Measurements from ENCODE around the gene MEGF11.

The MEGF11 gene

DNA sequence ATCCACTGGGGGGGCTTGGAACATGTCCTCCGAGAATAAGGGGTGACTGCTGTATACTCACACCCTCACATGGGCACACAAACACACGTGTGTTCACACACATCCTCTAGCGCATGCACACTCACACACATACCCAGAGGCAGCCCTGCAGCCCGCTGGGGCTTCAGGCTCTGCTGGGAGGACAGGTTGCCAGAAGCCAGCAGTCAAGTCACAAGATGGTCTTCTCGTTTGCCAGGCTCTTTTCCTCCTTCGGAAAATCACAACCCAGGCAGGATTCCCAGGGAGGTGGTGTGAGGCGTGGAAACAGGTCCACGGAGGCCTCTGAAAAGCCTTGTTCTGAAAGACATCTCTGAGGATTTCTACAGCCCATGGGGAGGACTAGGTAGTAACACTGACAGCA is 26.8 kb downstream of the MEGF11 start:
- peaks cover 11% of the 10 kb centered on the region for H3K27me3 Mint-ChIP-seq (ENCODE audit: low read depth)
- peaks cover 13% of the 10 kb centered on the region for H3K4me1 Mint-ChIP-seq
- TF ChIP-seq, protein P1, sequence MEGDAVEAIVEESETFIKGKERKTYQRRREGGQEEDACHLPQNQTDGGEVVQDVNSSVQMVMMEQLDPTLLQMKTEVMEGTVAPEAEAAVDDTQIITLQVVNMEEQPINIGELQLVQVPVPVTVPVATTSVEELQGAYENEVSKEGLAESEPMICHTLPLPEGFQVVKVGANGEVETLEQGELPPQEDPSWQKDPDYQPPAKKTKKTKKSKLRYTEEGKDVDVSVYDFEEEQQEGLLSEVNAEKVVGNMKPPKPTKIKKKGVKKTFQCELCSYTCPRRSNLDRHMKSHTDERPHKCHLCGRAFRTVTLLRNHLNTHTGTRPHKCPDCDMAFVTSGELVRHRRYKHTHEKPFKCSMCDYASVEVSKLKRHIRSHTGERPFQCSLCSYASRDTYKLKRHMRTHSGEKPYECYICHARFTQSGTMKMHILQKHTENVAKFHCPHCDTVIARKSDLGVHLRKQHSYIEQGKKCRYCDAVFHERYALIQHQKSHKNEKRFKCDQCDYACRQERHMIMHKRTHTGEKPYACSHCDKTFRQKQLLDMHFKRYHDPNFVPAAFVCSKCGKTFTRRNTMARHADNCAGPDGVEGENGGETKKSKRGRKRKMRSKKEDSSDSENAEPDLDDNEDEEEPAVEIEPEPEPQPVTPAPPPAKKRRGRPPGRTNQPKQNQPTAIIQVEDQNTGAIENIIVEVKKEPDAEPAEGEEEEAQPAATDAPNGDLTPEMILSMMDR (IDR thresholded peaks at IDR 0.05; ENCODE audit: unreplicated experiment in 3 of 3), result no peak
- H3K4me3 Mint-ChIP-seq, result no peak overlapping the region
- no peaks in the 10 kb centered on the region for H3K9me3 Mint-ChIP-seq
- H3K27ac Mint-ChIP-seq, result no peak overlapping the region
- H3K36me3 Mint-ChIP-seq (ENCODE audit: low read depth), result no peaks in the 10 kb centered on the region

DNA sequence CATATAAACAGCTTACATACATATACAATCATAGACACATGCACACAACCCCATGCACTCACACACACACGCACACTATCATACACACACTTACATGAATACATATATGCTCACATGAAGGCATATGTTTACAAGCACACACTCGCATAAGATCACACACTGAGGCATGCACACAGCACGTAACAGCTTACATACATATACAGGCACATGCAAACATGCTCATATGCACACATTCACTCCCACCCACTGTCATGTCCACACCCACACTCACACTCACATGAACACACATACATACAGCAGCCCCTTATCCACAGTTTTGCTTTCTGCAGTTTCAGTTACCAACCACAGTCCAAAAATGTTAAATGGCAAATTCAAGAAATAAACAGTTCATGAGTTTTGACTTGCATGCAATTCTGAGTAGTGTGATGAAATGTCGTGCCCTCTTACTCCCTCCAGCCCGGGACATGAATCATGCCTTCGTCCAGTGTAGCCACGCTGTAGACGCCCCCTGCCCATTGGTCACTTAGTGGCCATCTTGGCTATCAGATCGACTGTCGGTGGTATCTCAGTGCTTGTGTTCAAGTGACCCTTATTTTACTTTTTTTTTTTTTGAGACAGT is 27.8 kb downstream of the MEGF11 start:
- peaks cover 21% of the 10 kb centered on the region for H3K4me1 Mint-ChIP-seq
- H3K27me3 Mint-ChIP-seq (ENCODE audit: low read depth), result peaks cover 18% of the 10 kb centered on the region
- H3K36me3 Mint-ChIP-seq (ENCODE audit: low read depth), result no peaks in the 10 kb centered on the region
- TF ChIP-seq, protein P1 (IDR thresholded peaks at IDR 0.05; ENCODE audit: unreplicated experiment in 3 of 3), result no peak
- H3K4me3 Mint-ChIP-seq, result no peak overlapping the region
- H3K9me3 Mint-ChIP-seq, result no peaks in the 10 kb centered on the region
- H3K27ac Mint-ChIP-seq, result no peak overlapping the region

- peaks cover 18% of the 10 kb centered on the region for H3K27me3 Mint-ChIP-seq (ENCODE audit: low read depth)
- peaks cover 16% of the 10 kb centered on the region for H3K4me1 Mint-ChIP-seq
- H3K27ac Mint-ChIP-seq, result no peak overlapping the region
- TF ChIP-seq, protein P1 (IDR thresholded peaks at IDR 0.05; ENCODE audit: unreplicated experiment in 3 of 3), result no peak
- H3K36me3 Mint-ChIP-seq (ENCODE audit: low read depth), result no peaks in the 10 kb centered on the region
- no peaks in the 10 kb centered on the region for H3K9me3 Mint-ChIP-seq
- H3K4me3 Mint-ChIP-seq, result no peak overlapping the region
Observed at GRCh38 chr15:66224946-66225345, 28.6 kb downstream of the MEGF11 start.

DNA sequence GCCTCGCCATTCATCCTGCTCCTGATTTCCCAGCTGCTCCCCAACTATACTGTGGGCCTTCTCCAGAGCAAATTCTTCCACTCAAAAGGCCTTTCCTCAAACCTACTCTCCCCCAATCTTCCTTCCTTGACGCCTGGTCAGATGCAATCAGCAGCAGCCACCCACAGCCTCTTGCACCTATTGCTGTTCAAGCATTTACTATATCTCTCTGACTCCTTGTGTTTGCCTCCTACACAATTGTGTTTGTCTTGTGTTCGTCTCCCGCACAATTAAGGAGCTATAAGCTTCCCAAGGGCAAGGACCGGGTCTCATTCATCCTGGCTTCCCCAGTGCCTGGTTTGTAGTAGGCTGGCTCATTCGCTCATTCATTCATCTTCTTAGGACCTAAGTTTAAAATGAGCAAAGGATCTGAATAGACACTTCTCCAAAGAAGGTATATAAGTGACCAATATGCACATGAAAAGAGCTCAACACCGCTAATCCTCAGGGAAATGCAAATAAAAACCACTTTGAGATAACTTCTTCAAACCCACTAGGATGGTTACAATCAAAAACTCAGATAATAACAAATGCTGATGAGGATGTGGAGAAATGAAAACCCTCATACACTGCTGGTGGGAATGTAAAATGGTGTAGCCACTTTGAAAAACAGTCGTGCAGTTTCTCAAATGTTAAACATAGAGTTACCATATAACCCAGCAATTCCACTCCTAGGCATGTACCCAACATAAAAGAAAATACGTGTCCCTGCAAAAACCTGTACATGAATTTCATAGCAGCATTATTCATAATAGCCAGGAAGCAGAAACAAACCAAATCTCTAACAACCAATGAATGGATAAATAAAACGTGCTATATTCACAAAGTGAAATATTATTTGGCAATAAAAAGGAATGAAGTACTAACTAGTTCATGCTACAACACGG is 31.0 kb downstream of the MEGF11 start:
- Mint-ChIP-seq H3K27me3 (ENCODE audit: low read depth) (peaks cover 7% of the 10 kb centered on the region), H3K4me3 (no peak overlapping the region), H3K36me3 (ENCODE audit: low read depth) (no peaks in the 10 kb centered on the region), H3K4me1 (peaks cover 16% of the 10 kb centered on the region), H3K9me3 (no peaks in the 10 kb centered on the region), H3K27ac (no peak overlapping the region)
- TF ChIP-seq, protein P1 (IDR thresholded peaks at IDR 0.05; ENCODE audit: unreplicated experiment in 3 of 3), result no peak

DNA sequence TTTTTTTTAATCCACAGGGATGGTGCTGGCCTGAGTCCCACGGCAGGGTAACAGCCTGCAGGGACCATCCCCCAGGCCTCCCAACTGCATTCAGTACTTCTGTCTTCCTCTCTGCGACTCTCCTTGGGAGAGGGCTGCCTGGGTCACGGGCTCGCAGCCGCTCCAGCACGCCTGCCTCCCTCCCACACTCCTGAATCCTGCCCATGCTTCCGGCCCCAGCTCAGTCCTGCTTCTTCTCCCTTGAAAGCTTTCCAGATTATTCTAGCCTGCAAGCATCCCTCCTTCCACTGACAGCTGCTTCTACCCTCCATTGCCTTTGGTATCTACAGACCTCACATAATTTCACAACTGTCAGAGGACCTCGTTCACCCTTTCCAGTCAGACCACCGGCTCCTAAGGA is 32.4 kb downstream of the MEGF11 start:
- peaks cover 7% of the 10 kb centered on the region for H3K27me3 Mint-ChIP-seq (ENCODE audit: low read depth)
- H3K4me1 Mint-ChIP-seq, result peaks cover 16% of the 10 kb centered on the region
- H3K9me3 Mint-ChIP-seq, result no peaks in the 10 kb centered on the region
- H3K36me3 Mint-ChIP-seq (ENCODE audit: low read depth), result no peaks in the 10 kb centered on the region
- TF ChIP-seq, protein P1 (IDR thresholded peaks at IDR 0.05; ENCODE audit: unreplicated experiment in 3 of 3), result no peak
- no peak overlapping the region for H3K4me3 Mint-ChIP-seq
- peak overlapping the region in 2 of 3 experiments; percentile 28 to 62 for H3K27ac Mint-ChIP-seq
